RCC 7860 (cell line): ENCODE measurements around the gene MYO18A.

ENCODE experiments used
- DNase-seq: peaks from one replicate; pipeline ENCODE4 v3.0.0-alpha.2; 2015; ENCODE audit warnings: low spot score
- FAIRE-seq: peaks from 2 replicates; lab custom pipeline; 2012; peaks lifted over from hg19 to GRCh38; lab: Jason Lieb, UNC

Gene MYO18A

DNA sequence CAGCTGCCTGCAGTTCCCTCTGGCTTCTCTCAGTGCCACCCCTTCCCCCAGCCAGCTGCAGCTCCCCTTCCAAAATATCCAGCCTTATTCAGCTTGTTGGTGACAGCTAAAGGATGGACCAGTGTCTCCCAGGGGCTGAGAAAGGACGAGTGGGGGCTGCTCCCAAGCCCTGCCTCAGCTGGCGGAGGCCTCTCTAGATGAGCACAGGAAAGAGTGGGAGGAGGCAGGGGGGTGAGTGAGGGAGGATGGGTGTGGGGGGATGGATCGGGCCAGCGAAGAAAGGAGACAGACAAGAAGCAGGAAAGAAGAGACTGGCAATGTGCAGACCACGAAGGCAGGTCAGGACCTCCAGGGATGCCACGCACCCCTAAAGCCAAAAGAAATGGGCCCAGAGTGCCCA lies 119.7 kb downstream of the MYO18A start:
- DNase-seq: no peak
- FAIRE-seq: no peak

DNA sequence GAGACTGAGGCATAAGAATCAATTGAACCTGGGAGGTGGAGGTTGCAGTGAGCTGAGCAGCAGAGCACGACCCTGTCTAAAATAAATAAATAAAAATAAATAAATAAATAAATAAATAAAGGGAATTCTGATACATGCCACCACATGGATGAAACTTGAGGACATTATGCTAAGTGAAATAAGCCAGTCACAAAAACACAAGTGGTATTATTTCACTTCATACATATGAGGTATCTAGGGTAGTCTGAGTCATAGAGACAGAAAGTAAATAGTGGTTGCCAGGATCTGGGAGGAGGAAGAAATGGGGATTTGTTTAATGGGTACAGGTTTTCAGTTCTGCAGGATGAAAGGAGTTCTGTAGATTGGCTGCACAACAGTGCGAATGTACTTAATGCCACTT lies 120.9 kb downstream of the MYO18A start:
- FAIRE-seq: no peak
- DNase-seq: peak; percentile 35

DNA sequence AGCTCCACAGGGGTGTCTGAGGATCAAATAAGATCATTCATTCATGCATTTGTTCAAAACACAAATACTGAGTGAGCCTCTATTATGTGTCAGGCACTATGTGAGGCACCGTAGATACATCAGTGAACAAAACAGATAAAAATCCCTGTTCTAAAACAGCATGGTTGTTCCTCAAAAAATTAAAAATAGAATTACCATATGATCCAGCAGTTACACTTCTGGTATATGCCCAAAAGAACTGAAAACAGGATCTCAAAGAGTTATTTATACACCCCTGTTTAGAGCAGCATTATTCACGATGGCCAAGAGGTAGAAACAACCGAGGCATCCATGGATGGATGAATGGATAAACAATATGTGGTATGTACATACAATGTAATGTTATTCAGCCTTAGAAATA lies 121.8 kb downstream of the MYO18A start:
- DNase-seq (no peak), FAIRE-seq (no peak)

DNA sequence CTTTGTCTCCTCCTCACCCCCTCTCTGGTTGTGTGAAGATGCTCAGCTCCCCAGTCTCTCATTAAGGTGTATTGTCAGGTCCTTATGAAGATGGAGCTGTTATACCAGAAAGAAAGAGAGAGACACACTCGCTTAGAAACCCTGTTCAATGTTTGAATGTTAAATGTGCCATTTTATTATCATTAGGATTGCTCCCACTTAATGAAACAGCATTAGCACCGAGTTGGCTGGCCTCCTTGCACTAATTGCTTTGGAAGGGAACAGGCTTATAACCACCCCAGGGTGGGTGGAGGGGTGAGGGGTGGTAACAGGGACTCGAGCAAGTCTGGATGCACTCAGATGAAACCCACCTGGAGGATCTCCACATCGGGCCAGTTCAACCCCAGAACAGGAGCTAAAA lies 122.8 kb downstream of the MYO18A start:
- no peak for FAIRE-seq
- DNase-seq: no peak

DNA sequence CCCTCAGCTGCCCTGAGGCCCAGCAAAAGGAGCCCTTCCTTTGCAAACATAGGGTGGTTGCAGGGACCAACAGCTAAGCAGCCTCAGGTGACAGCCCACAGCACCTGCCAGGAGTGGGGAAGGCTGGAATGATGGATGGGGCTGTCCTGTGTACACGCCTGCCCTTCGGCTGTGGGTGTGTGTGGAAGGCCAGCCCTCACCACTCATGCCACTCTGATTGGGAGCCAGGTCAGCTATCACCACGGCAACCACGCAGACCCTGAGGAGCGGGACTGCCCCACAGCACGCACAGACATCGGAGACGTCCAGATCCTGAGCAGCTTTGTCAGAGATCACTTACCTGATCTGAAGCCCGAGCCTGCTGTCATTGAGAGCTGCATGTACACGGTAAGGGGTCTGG lies 125.4 kb downstream of the MYO18A start:
- FAIRE-seq (no peak), DNase-seq (no peak)

DNA sequence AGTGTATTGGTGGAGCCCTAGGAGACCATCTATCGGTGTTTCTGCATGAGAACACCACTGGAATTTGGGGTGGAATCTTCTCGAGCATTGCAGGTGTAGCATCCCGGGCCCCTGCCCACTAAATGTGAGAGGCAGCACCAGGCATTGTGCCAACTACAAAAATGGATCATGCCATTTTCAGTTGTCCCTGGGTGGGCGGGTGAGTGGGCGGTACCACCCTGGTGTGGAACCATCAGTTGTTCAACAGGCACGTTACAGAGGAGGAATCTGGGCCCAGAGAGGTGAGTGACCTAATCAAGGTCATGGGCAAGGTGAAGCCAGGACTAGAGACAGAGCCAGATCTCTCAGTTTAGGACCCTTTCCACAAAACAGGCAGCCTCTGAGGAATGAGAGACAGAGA lies 128.5 kb downstream of the MYO18A start:
- DNase-seq: no peak
- no peak for FAIRE-seq

DNA sequence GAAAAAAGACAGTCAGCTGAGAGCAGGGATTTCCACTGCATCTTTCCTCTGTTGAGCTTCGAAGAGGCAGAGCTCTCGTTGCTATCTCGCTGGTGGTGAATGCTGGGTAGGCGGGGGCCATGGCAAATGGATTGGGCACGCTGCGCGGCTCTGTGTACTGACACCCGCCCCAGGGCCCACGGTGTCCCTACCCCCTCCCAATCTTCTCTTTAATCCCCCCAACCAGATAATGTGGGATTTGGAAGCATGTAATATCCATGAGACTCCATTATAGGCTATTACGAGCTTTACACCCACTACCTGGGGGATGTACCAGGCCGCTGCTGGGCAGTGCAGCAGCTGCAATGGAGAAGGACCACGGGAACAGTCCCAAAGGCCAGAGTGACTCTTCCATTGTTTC lies 129.0 kb downstream of the MYO18A start:
- FAIRE-seq: no peak
- no peak for DNase-seq

DNA sequence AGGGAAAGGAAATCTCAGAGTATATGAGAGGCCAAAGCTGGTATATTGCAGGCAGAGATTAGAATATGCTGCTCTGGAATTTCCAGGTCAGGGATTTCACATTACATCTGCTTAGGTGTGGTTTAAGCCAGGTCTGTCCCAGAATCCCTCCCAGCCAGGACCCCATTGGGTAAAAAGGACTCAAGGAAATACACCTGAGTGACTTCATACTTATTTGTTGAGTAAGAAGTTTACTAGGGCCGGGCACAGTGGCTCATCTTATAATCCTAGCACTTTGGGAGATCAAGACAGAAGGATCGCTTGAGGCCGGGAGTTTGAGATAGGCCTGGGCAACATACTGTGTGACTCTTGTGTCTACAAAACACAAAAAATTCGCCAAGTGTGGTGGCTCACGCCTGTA lies 130.0 kb downstream of the MYO18A start:
- DNase-seq (no peak), FAIRE-seq (no peak)

DNA sequence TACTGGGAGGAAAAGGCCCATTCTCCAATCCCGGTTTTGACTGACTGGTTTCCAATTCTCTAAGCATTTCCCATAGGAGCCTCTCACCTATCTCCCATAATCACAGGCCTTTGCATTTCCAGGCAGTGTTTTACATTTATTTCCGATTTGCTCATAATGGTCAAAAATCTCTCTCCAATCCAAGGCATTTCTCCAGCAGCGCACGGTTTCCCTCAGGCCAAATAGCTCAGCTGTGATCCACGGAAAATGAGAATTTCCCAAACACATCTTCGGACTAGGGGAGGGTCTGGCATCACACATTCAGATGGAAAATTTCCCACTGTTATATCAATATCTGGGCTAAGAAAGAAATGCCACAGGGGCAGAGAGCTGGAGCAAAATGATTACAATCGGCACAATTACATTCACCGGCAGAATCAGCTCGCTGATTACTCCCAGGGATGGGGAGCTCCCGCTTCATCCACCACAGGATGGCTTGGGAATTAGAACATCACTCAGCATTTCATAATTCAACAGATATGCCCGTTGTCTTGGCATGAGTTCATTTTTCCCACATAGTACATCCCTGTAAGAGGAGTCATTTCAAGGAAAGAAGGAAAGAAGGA lies 130.6 kb downstream of the MYO18A start:
- DNase-seq (no peak), FAIRE-seq (no peak)

DNA sequence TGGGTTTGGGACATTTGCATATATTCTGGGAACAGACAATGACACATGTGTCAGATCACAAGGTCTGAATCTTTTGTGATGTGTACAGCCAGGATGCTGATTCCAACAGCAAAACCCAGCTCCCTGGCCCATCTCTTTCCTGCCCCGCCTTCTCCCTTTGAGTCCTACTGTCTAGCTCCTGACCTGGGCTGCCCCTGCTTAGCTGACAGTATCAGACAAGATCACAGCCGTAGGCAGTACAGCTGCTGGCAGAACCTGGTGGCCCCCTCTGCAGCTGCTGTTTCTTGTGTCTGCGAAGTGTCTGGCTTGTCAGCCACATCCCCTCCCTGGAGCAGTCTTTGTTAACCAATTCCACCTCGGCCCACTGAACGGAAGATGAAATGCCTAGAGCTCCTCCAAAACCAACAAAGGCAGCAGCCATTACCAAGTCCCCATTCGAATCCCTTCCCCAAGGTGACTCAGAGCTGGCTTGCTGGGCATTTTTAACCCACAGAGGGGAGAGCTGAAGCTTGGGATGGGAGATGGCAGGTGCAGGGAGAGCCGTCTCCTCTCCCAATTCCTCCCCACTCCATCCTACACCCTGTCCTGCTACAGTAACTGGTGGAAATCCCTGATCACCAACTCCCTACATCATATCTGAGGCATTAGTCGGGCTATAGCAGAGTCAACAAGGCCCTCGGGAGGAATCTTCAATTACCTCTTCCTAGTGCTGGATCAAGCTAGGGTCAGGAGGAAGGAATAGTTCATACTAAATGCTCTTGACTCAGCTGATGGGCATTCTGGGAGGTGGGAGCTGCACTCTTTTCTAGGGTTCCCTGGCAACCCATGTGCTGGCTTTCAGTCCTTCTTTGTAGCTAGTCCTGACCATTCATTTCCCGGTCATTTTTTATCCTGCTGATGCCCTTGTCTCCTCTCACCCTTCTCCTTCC lies 131.5 kb downstream of the MYO18A start:
- no peak for FAIRE-seq
- DNase-seq: no peak

DNA sequence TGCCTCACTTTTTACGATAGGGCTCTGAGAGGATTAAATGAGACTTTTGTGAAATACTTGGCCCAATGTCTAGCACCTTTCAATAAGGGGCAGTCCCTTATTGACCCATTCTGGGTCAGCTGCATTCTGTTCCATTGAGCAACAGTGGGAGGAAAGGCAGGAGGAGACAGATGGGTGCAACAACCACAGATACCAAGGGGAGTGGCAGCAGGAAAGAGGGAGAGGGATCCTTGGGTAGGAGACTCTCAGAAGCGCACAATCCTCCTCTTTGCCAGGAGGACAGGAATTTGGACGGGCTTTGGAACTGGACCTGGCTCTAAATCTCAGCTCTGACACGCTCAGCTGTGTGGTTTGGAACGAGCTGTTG lies 133.7 kb downstream of the MYO18A start:
- DNase-seq: no peak
- FAIRE-seq: no peak

DNA sequence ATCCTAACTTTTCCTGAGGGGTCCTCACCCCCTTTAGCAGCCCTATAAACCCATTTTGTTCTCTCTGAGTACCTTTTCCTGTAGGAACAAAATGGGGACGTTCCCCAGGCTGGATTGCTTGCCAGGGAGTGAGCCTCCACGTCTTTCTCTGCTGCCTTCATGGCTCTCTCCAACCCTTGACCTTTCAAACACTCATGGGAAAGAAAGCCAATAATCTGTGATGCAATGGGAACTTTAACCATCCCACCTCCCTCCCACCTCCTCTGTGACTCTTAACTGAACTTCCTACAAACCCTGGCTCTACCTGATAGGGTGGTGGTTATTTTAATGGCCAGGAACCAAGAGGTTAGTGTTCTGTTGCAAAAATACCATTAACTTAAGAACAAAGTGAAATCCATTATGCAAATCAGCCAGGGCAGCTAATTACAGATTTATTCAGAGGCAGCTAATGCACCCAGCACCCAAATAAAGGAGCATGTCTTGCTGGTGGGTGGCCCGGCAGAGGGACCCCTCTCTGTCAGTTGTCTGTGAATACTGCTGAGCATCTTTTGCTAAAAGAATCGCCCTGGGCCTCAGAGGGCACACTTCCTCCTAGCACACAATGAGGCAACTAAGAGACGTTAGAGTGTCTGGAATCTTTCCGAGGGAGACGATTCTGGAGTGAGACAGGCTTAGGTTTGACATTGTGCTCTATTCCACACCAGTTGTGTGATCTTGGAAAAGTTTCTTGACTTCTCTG lies 134.3 kb downstream of the MYO18A start:
- no peak for FAIRE-seq
- DNase-seq: no peak

DNA sequence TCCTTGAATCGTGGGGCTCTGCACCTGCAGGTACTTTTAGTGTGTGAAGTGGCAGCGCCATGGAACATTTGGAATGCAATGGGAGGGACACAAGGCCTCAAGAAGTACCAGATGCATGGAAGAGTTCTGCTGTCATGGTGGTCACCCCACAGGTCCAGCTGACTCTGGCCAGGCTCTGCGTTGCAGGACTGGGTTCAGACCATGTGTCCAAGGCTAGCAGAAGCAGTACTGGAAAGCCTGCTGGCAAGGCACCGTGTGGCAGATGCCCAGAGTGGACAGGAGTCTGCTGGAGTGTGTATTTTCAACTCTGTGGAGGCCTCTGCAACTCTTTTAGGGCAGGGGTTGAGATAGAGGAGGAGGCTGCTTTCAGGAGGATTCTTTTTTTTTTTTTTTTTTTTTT lies 135.2 kb downstream of the MYO18A start:
- DNase-seq (no peak), FAIRE-seq (no peak)

DNA sequence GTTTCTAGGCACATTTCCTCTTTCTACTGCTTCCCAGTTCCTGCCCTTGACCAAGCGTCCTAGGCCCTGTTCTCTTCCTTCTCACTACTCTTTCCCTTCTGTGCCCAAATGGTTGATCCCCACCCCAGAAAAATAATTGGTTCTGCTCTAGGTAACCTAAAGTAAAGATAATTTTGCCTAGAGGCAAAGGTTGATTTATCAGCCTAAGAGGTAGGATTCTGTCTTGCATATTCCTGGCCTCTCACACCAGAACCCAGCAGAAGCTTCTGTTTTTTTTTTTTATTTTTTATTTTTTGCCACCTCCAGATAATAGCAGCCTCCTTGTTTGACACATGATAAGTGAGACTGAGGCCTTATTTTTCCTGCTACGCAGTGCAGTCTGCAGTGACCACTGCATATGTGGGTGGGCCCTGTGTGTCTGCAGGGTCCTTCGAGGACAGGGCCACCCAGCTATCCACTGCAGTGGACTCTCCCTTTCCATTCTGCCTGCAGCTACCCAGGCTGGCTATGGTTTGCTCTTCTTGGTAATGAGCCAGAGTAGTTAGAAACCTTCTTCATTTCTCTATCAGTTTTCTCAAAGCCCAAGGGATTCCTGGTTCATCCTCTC lies 136.6 kb downstream of the MYO18A start:
- no peak for FAIRE-seq
- no peak for DNase-seq

DNA sequence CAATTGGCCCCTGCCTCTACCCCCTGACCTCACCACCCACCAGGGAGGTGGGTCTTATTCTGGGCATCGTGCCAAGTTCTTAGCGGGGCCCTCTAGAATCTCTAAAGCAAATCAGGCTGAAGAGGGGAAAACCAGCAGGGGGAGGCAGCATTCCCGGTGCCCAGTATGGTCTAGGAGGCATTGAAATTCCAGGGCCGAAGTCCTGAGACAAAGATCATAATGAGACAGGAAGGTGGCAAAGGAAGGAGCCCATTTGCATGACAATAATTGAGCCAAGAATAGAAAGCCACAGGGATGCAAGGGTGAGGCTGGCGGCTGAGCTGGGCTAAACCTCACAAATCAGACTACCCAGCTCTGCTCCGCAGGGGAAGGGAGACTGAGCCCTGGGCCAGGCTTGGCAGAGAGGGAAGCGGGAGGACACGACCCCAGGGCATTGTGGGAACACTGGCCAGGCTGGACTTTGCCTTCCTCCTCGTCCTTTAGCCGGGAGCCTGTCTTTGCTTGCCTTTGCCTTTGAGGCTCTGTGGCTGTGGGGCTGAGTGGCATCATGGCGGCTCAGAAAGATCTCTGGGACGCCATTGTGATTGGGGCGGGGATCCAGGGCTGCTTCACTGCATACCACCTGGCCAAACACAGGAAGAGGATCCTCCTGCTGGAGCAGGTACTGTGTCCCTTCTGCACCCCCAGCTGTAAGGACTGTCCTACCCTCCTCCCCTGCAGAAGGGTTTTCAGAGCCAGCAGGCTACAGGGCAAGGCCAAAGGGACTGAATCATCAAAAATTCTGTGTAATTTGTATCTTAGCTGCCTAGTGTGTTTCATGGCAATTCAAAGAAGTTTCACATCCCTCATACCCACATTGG lies 137.3 kb downstream of the MYO18A start, which contains the start of gene PIPOX:
Gene PIPOX, plus strand, starts transcription at position 463 of the 860 bp plus-strand sequence. Its CDS starts 85 bp downstream, at position 548.
- DNase-seq (peak; percentile 16), FAIRE-seq (no peak)

DNA sequence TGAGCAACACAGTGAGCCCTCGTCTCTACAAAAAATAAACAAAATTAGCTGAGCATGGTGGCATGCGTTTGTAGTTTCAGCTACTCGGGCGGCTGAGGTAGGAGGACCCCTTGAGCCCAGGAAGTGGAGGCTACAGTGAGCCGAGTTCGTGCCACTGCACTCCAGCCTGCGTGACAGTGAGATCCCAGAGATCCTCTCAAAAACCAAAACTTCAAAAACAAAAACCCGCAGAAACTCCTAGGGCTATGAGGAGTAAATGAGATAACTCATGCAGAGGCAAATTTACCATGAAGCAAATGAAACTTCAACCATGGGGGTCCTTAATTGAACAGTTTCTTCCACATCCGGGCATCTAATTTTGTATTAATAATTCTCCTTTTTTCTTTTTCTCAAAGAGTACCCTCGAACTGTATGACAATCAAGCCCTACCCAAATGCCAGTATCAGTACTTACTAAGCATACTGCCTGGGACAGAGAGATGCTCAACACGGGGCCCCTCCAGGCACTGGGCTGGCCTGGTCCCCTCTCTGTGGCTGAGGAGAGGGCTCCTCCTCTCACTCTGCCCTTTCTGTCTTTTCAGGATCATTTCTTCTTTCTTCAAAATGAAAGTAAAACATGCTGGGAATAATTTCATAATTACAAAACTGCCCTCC lies 138.0 kb downstream of the MYO18A start:
- DNase-seq (no peak), FAIRE-seq (no peak)

DNA sequence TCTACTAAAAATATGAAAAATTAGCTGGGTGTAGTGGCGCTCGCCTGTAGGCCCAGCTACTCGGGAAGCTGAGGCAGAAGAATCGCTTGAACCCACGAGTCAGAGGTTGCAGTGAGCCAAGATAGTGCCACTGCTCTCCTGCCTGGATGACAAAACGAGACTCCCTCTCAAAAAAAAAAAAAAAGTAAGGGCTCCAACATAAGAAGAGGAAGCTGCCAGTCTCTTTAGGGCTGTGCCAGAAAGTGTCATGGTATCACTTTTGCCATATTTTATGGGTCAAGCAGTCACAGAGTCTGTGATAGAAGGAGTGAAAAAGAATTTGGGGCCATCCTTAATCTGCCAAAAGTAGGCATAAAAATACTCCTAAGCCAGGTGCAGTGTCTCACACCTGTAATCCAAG lies 138.6 kb downstream of the MYO18A start:
- no peak for FAIRE-seq

DNA sequence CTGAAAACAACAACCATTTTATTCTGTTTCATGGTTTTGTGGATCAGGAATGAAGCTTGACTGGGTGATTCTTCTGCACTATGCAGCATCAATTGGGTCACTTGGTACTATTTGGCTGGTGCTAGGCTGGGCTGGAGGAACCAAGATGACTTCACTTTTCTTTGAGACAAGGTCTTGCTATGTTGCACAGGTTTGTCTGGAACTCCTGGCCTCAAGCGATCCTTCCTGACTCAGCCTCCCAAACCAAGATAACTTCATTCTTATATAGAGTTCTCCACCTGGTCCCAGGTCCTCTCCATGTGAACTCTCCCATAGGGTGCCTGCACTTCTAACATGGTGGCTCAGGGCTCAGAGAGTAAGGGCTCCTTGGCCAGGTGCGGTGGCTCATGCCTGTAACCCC lies 139.1 kb downstream of the MYO18A start:
- FAIRE-seq (no peak), DNase-seq (no peak)

More for the DNA sequence above, 138.6 kb downstream of the MYO18A start:
- no peak for DNase-seq

DNA sequence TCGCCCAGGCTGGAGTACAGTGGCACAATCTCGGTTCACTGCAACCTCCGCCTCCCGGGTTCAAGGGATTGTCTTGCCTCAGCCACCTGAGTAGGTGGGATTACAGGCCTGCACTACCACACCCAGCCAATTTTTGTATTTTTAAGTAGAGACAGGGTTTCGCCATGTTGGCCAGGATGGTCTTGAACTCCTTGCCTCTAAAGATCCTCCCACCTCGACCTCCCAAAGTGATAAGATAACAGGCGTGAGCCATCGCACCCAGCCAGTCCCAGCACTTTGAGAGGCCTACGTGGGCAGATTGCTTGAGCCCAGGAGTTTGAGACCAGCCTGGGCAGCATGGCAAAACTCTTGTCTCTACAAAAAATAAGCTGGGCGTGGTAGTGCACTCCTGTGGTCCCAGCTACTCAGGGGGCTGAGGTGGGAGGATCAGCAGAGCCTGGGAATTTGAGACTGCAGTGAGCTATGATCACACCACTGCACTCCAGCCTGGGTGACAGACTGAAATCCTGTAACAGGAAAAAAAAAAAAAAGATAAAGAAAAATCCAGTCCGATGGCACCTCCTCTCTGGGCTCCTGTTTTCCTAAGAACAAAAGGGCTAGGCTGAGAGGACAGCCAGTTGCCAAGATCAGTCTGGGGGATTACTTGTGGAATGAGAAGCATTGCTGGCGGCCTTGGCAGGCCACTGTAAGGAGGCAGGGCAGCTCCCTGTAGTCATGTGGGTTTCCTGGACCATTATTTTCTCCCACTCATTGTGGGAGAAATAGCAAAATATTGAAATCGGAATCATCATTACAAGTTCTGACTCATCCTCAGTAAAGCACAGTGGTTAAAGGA lies 140.2 kb downstream of the MYO18A start:
- FAIRE-seq: peak; percentile 67

More for the DNA sequence above, 140.2 kb downstream of the MYO18A start:
- peak; percentile 72 for DNase-seq
